PFSK-1 (cell line): ENCODE measurements around the gene ACADM.

ENCODE experiments used
- FOXP2 ChIP-seq: optimal IDR thresholded peaks from 2 replicates; pipeline ENCODE3; 2011; ENCODE audit warnings: borderline replicate concordance, control low read depth, inconsistent platforms; ENCODE audit not compliant: insufficient read depth; ENCODE audit errors: extremely low read length, extremely low read depth
- POLR2AphosphoS5 ChIP-seq: IDR thresholded peaks from 2 replicates; pipeline ENCODE4 v1.6.1; 2012; ENCODE audit warnings: low read depth, mild to moderate bottlenecking, control low read depth, low read length, moderate library complexity
- REST ChIP-seq, 2 experiments: IDR thresholded peaks; 2 replicates each; pipeline versions ENCODE4 v1.6.1 to v1.8.0; 2011 to 2012; ENCODE audit warnings: low read depth in 2 of 2, low read length in 2 of 2, control low read depth in 1 of 2, inconsistent platforms in 1 of 2, mild to moderate bottlenecking in 1 of 2, moderate library complexity in 1 of 2; ENCODE audit not compliant: insufficient read depth in 1 of 2
- SIN3A ChIP-seq: IDR thresholded peaks from 2 replicates; pipeline ENCODE4 v1.6.1; 2012; ENCODE audit warnings: mild to moderate bottlenecking, low read length, moderate library complexity, borderline replicate concordance; ENCODE audit not compliant: insufficient read depth
- TAF1 ChIP-seq: IDR thresholded peaks from 2 replicates; pipeline ENCODE4 v1.6.1; 2012; ENCODE audit warnings: low read length, control low read depth, borderline replicate concordance; ENCODE audit not compliant: insufficient read depth

The ACADM gene

DNA sequence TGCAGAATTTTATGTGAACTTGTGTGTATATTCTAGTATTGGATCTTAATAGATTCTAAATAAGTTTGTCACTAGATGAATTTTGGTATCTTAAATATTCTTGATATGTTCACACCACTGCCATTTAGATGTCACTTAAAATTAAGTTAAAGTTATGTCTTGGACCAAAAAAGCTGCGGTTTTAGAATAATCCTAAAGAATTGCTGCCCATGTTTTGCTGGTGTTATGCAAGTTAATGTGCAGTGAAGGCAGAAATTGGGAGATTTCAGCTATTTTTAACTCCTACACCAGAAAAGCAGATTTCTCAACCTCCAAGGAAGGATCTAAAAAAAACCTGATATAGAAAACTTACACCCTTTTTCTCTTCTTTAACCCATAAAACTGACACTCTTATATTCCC lies 757 bp downstream of the ACADM start:
- no peak for TF ChIP-seq FOXP2
- TF ChIP-seq TAF1, result 0 out of 2 replicates have a peak, but pooled peaks have one; percentile 12
- TF ChIP-seq POLR2AphosphoS5, result no peak

- no peak for TF ChIP-seq SIN3A
- no peak for TF ChIP-seq TAF1
- no peak for TF ChIP-seq POLR2AphosphoS5
- TF ChIP-seq FOXP2, result no peak
- TF ChIP-seq REST (IDR thresholded peaks at IDR 0.05; ENCODE audit: insufficient read depth in 1 of 2, low read depth in 2 of 2, low read length in 2 of 2), result no peak
These were observed 1.4 kb downstream of the ACADM start for GRCh38 chr1:75725861-75726361.

GRCh38 chr1:75727571-75727970 lies 3.1 kb downstream of the ACADM start:
- TF ChIP-seq SIN3A (no peak), FOXP2 (no peak), TAF1 (no peak)

- no peak for TF ChIP-seq TAF1
- no peak for TF ChIP-seq REST (IDR thresholded peaks at IDR 0.05; ENCODE audit: insufficient read depth in 1 of 2, low read depth in 2 of 2, low read length in 2 of 2)
- TF ChIP-seq SIN3A, result no peak
- no peak for TF ChIP-seq POLR2AphosphoS5
- no peak for TF ChIP-seq FOXP2
These were observed 5.9 kb downstream of the ACADM start for GRCh38 chr1:75730432-75730831.

DNA sequence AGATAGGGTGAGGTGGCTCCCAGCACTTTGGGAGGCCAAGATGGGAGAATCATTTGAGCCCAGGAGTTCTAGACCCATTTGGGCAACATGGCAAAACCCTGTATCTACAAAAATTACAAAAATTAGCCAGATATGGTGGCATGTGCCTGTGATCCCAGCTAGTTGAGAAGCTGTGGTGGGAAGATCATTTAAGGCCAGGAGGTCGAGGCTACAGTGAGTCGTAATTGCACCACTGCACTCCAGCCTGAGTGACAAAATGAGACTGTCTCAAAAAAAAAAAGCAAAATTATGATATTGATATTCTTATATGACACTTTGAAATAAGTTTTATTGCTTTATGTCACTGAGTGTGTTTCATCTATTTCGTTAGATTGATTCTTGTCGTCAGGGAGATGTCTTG lies 7.4 kb downstream of the ACADM start:
- no peak for TF ChIP-seq REST (IDR thresholded peaks at IDR 0.05; ENCODE audit: insufficient read depth in 1 of 2, low read depth in 2 of 2, low read length in 2 of 2)
- no peak for TF ChIP-seq SIN3A

GRCh38 chr1:75732703-75733102 lies 8.2 kb downstream of the ACADM start:
- no peak for TF ChIP-seq SIN3A
- TF ChIP-seq TAF1, result no peak

- TF ChIP-seq TAF1, result no peak
- no peak for TF ChIP-seq SIN3A
- TF ChIP-seq POLR2AphosphoS5, result no peak
- no peak for TF ChIP-seq REST (IDR thresholded peaks at IDR 0.05; ENCODE audit: insufficient read depth in 1 of 2, low read depth in 2 of 2, low read length in 2 of 2)
- no peak for TF ChIP-seq FOXP2
These were observed 9.2 kb downstream of the ACADM start for GRCh38 chr1:75733661-75734060.
